HG03280 (cell line): ENCODE measurements around the gene RAB3D.
"Not testable (repeated sequence)": the region's sequence is repeated elsewhere in the genome, so short reads cannot be mapped to it uniquely, and the experiment has no call there.

Experiments used
- ATAC-seq: cut with Tn5 transposase; IDR thresholded peaks from one replicate; pipeline ENCODE4 v1.9.1; 2021; ENCODE audit warnings: mild to moderate bottlenecking, moderate library complexity; ENCODE audit not compliant: unreplicated experiment

Gene RAB3D

DNA sequence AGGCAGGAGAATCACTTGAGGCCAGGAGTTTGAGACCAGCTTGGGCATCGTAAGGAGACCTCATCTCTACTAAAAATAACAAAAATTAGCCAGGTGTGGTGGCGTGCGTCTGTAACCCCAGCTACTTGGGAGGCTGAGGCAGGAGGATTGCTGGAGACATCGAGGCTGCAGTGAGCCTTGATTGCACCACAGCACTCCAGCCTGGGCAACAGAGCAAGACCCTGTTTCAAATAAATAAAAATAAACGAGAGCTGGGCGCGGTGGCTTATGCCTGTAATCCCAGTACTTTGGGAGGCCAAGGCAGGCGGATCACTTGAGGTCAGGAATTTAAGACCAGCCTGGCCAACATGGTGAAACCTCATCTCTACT is 626 bp upstream of the RAB3D start:
- not testable (repeated sequence) for ATAC-seq

DNA sequence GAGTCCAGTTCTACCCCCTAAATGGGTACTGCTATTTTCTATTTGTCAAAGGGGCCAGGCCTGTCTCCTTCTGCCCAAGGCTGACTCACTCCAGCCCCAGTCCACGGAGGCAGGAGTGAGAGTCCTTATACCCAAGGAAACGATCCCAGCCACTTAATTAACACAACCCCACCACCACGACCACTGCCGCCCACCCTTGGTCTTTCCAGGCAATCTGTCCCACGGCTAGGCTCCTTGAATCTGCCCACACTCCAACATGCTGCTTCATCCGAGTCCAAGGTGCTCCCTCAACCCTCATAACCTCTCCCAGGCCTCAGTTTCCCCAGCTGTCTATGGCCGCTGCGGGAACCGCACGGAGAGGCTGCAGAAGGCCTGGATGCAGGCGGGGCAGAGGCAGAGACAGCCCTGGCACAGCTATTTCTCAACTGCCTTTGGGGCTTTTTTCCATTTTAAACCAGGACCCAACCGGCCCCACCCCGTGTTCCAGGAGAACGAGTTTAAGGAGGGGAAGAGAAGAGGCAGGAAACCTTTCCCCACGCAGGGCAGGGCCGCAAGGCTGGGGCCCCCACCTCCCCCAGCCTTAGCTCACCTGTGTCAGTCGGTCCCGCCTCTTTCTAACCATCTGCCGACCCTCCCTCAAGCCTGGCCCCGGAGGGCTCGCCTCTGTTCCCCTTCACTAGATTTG is 746 bp downstream of the RAB3D start:
- no peak for ATAC-seq

DNA sequence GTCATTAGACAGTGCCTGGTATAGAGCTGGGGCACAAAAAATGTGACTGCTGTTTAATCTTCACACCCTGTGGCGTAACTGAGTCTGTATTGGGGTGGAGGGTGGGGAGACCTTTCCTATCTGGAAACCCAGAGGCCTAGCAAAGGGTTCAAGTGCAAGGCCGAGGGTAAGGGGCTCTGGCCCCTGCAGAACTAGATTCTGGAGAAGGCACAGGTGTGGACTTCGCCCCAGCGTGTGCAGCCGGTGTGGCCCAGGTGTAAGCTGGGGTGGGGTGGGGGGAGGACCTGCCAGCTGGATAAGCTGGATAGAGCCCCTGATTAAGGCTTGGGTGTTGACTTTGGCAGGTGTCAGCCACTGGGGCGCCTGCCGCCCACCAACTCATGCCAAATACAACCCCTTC is 1.3 kb downstream of the RAB3D start:
- ATAC-seq = no peak

DNA sequence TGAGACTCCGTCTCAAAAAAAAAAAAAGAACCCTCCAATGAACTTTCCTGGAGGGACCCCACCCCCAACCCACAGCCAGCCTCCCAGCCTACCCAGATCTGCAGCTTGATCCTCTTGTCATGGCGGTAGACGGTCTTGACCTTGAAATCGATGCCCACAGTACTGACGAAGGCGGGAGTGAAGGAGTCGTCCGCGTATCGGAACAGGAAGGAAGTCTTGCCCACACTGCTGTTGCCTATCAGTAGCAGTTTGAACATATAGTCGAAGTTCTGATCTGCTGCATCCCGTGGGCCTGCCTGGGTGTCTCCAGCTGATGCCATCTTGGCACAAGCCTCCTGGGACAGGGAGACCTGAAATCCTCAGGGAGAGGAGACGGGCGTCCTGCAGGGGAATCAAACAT is 2.4 kb downstream of the RAB3D start:
- no peak for ATAC-seq

DNA sequence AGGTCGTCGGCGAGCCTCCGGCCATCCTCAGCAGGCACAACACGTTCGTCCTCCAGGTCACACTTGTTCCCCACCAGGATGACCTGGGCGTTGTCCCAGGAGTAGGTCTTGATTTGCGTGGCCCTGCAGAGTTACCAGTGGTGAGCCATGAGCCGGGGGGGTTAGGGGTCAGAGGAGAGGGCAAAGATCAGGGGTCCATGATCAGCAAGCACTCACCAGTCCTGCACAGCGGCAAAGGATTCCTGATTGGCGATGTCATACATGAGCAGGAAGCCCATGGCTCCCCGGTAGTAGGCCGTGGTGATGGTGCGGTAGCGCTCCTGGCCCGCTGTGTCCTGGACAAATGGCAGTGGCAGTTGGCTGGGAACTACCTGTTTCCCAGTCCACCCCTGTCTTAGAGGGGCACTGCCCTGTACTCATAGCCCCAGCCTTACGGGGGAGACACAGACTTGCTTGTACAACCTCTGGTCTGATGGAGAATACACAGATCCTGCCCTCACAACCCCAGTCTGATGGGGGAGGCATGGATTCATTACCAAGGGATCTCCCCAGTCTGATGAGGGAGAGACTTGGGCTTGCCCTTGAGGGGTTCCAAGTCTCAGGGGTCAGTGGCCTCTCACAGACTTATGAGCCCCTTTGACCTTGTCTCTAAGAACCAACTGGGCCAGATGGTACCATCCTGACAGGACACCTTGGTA is 3.9 kb downstream of the RAB3D start:
- ATAC-seq = no peak

DNA sequence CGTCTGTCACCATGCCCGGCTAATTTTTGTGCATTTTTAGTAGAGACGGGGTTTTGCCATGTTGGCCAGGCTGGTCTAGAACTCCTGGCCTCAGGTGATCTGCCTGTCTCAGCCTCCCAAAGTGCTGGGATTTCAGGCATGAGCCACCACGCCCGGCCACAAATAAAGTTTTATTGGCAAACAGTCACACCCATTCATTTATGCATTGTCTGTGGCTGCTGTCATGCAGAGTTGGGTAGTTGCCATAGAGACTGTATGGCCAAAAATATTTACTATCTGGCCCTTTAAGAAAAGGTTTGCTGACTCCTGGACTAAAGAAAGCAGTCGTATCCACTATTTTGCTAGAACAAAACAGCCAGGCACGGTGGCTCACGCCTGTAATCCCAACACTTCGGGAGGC is 5.6 kb downstream of the RAB3D start:
- ATAC-seq = not testable (repeated sequence)

DNA sequence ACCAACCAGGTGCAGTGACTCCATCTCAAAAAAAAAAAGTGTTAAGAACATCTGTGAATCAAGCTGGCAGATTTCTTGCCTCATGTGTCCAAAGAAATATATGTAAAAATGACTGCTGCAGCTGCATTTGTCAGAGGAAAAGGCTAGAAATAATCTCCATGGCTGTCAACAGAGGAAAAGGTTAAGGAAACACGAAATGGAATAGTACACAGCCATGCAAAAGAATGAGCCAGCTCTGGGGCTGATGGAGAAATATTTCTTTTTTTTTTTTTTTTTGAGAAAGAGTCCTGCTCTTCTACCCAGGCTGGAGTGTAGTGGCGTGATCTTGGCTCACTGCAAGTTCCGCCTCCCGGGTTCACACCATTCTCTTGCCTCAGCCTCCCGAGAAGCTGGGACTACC is 6.6 kb downstream of the RAB3D start:
- no peak for ATAC-seq

DNA sequence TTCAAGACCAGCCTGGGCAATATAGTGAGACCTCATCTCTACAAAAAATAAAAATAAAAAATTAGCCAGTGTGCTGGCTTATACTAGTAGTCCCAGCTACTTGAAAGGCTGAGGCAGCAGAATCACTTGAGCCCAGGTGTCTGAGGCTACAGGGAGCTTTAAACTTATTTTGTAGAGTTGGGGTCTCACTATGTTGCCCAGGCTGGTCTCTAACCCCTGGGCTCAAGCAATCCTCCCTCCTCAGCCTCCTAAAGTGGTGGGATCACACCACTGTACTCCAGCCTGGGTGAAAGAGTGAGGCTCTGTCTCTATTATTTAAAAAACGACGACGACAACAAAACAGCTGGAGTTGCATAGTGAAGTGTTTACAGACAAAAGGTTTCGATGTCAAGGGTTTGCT is 8.0 kb downstream of the RAB3D start:
- no peak for ATAC-seq

DNA sequence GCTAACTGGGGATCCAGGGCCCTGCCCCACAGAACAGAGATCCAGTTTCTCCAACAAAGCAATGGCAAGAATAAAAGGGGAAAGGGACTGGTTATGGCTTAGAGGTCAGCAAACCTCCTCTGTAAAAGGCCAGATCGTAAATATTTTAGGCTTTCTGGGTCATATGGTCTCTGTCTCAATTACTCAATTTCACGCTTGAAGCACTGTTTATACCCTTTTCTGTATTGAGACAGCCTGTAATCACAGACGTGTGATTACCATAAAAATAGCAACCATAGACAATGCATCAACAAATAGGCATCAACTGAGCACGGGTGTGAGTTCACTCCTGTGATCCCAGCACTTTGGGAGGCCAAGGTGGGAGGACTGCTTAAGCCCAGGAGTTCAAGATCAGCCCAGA is 9.3 kb downstream of the RAB3D start:
- no peak for ATAC-seq

DNA sequence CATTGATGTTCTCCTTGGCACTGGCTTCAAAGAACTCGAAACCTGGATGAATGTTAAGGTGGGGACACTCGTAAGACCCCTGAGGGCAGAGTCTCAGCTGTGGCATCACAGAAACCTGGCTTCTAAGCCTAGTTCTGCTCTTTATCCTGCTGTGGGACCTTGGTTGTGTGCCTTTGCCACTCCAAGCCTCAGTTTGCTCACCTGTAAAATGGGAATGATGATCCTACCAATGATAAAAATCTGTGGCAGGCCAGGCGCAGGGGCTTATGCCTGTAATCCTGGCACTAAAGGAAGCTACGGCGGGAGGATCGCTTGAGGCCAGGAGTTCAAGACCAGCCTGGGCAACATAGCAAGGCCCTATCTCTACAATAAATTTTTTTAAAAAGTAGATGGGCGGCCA is 13.9 kb downstream of the RAB3D start:
- ATAC-seq = no peak

DNA sequence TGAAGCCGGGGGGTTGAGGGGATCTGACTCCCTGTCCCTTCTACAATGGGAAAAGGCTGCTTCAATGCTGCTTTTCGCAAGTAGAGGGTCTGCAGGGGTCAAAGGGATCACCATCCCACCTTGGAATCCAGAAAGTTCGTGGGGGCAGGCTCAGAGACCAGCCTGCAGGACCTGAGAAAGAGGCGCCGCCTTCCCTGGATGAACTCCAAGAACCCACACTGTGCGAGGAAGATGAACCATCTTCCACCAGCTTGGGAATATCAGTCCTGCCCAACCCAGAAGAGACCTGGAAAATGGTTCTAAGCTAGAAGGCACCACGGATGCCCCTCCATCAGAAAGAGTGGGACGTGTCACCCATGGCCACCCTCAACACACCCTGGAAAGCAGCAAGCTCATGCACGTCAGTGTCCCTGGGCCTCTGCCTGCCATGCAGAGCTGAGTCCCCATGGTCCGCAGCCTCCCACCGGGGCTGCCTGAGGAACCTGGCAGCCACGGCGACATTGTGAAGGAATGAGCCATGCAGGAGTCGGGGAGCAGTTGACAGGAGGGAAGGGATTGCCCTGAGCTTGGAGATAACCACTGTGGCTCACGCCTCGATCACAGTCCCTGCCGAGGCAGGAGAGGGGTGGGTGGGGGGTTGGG is 14.6 kb downstream of the RAB3D start:
- no peak for ATAC-seq

DNA sequence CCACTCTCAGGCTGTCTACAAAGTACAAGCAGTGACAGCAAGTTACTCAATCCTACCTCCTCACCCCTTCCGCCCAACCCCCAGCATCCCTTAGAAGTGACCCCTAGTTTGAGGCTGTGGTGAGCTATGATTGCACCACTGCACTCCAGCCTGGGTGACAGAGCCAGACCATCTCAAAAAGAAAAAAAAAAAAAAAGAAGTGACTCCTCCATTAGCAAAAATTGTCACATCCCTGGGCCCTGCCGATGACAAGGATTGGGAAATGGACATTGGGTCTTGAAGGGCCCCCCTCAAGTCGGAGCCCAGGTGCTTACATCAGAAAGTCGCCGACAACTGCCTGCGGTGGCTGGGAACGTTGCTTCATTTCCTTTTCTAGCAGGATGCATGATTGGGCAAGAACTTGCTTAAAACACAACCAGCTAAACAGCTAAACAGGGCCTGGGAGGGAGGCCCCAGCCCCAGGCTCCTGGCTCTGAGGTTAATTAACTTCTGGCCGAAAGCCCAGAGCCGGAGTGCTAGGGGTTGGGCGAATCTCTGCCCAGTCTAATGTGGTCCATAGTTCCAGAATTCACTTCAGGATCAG is 15.3 kb downstream of the RAB3D start:
- no peak for ATAC-seq

DNA sequence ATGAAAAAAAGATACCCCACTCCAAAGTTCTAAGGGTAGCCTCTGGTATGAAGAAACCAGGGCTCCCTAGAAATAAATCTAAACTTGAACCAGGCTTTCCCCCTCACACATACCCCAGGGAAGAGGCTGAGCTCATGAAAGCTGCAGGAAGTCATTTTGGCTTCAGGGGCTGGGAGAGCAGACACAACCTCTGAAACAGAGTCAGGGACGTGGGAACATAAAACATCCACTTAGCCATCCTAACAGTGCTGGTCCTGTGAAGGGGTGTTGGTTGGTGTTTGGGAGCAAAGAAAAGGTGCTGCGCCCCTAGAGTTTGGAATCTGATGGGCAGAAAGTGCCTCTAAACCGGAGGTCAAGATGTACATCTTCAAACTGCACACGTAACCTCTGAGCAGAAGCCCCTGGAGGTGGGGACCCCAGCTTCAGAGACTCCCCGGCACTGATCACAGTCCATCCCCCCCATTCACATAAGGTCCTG is 15.8 kb downstream of the RAB3D start:
- no peak for ATAC-seq

DNA sequence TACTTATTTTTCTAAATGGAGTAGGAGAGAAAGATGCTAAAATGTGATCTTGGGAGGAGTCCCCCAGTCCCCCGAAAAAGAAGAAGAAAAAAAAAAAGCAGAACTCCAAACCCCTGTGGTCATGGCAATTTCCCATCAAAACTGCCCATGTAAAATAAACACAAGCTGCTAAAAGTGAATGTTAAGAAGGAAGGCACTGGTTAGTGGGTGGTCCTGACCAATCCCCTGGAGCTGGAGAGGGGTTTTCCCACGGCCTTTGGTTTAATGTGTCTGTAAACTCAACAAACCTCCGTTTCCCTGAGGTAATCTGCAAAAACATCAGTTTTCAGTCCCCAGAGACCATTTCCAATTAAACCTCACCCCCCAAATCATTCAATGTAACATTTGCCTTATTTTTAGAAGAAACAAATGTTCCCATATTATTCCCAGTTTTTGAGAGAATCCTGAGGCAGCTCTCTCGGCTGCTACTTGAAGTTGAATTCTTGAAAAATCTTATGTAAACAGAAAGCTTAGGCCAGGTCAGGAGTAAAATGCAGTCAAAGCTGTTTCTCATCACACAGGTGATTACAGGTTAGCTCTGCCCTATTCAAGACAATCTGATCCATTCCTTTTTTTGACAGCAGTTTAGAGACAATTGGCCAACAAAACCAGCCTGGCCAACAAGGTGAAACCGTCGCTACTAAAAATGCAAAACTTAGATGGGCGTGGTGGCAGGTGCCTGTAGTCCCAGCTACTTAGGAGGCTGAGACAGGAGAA is 17.0 kb downstream of the RAB3D start:
- ATAC-seq = no peak

DNA sequence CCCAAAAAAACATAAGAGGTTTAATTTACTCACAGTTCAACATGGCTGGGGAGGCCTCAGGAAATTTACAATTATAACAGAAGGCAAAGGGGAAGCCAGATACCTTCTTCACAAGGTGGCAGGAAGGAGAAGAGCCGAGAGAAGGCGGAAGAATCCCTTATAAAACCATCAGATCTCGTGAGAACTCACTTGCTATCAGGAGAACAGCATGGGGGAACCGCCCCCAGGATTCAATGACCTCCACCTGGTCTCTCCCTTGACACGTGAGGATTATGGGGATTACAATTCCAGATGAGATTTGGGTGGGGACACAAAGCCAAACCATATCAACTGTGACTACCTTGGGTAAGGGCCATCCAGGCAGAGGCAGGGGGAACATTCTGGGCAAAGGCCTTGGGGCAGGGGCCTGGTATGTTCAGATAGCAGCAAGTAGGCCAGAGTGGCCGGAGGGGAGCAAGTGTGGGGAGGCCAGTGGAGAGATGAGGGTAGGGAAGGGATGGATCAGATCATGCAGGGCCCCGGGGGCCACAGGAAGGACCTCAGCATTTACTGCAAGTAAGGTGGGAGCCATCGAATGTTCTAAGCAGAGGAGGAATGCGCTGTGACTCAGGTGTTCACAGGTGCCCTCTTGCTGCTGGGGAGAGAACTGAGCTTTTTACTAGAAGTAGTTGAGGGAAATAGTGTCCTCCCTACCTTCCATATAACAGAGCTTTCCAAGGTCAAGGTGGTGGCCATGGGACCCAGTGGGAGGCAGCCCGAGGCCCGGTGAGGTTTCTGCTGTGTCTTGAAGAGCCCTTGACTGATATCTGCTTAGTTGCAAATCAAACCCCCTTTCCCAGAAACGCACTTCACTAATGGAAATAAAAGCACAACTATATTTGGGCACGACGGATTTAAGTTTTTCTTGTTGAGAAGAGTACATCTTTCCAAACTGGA is 18.0 kb downstream of the RAB3D start:
- no peak for ATAC-seq

DNA sequence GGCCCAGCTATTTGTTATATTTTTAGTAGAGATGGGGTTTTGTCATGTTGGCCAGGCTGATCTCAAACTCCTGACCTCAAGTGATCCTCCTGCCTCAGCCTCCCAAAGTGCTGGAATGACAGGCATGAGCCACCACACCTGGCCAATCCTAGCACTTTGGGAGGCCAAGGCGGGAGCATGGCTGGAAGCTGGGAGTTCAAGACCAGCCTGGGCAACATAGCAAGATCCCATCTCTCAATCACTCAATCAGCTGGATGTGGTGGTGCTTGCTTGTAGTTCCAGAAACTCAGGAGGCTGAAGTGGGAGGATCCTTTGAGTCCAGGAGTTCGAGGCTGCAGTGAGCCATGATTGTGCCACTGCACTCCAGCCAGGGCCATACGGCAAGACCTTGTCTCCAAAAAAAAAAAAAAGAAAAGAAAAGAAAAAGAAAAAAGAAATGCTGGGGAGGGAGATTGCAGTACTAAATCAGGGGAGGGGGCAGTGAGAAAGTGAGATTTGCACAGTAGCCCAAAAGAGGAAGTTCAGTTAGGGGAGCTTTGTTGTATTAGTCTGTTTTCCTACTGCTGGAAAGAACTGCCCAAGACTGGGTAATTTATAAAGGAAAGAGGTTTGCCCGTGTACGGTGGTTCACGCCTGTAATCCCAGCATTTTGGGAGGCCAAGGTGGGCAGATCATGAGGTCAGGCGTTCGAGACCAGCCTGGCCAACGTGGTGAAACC is 19.0 kb downstream of the RAB3D start:
- ATAC-seq = not testable (repeated sequence)

DNA sequence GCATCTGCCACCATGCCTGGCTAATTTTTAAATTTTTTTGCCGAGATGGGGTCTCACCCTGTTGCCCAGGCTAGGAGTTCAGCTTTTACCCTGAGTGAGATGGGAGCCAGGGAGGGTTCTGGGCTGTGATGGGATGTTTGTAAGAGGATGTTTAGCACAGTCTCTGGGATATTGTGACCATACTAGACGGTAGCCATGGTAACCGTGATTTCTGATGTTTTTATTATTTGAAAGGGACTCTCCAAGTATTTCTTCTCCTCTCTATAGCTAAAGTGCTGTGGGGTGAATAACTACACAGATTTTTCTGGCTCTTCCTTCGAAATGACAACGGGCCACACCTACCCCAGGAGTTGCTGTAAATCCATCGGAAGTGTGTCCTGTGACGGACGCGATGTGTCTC is 33.1 kb downstream of the RAB3D start:
- no peak for ATAC-seq

DNA sequence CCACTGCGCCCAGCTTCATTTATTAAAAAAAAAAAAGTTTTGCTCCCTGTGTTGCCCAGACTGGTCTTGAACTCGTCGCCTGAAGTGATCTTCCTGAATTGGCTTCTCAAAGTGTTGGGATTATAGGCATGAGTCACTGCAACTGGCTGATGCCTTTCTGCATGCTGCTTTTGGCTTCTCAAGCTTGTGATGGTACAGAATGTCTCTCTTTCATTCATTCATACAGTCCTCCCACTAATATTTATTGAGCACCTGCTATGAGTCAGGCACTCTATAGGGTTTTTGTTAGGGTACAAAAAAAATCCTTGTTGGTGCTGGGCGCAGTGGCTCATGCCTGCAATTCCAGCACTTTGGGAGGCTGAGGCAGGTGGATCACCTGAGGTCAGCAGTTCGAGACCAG is 34.5 kb downstream of the RAB3D start:
- ATAC-seq = no peak

DNA sequence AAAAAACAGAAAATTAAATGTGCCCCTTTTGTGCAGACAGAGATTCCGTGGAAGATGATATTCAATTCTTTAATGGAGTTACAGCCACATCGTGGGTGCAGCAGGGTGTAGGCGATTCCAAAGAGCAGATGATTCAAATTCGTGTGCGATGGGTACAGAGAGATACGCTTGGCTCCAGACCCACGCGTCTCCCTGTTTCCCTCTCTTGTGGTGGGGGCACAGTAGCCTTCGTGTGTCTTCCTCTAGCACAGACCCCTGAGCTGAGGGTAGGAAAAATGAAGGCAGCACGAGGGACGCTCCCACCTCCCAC is 38.7 kb downstream of the RAB3D start:
- no peak for ATAC-seq
